Endothelial cell of umbilical vein (primary cell): ENCODE measurements around the gene CELF2.

ENCODE experiments used
- CTCF ChIP-seq, 2 donors: IDR thresholded peaks; 1 replicate in 1 of 2; 2 replicates in 1 of 2; pipeline ENCODE4 v1.5.1; 2011; ENCODE audit warnings: low read length in 2 of 2, mild to moderate bottlenecking in 2 of 2, moderate library complexity in 2 of 2, control low read depth in 1 of 2, inconsistent platforms in 1 of 2, low read depth in 1 of 2; ENCODE audit not compliant: insufficient read depth in 1 of 2; ENCODE audit errors: extremely low read depth in 1 of 2
- EZH2 ChIP-seq: IDR thresholded peaks from 2 replicates; pipeline ENCODE4 v1.6.1; 2012; ENCODE audit warnings: borderline replicate concordance, low read depth, mild to moderate bottlenecking, moderate library complexity, low read length, inconsistent platforms; ENCODE audit not compliant: severe bottlenecking
- FOS ChIP-seq: IDR thresholded peaks from 2 replicates; pipeline ENCODE4 v1.6.1; 2011; ENCODE audit warnings: mild to moderate bottlenecking, low read length, moderate library complexity, borderline replicate concordance; ENCODE audit not compliant: insufficient read depth
- POLR2A ChIP-seq: IDR thresholded peaks from 2 replicates; pipeline ENCODE4 v1.6.1; 2012; ENCODE audit warnings: low read depth, mild to moderate bottlenecking, control low read depth, low read length
- POLR2AphosphoS5 ChIP-seq: IDR thresholded peaks from 2 replicates; pipeline ENCODE4 v1.6.1; 2012; ENCODE audit warnings: low read depth, mild to moderate bottlenecking, control low read depth, low read length, moderate library complexity; ENCODE audit not compliant: insufficient read depth

GRCh38 chr10:11282661-11283060 lies 265.0 kb downstream of the CELF2 start:
- TF ChIP-seq CTCF (IDR thresholded peaks at IDR 0.05; ENCODE audit: extremely low read depth in 1 of 2, insufficient read depth in 1 of 2, low read depth in 1 of 2, low read length in 2 of 2) (no peak), FOS (no peak), POLR2A (no peak), EZH2 (no peak), POLR2AphosphoS5 (no peak)
